ENCODE results near the gene ZNF831. TPM values are rescaled to one million over a fixed set of nuclear protein-coding genes. Genes with fewer than 3 reads are reported as not detected.

Gene ZNF831
- total and polyA plus RNA-seq, 4 donors, result 0.02 to 0.10 (median 0.06) TPM; not detected in 1

DNA sequence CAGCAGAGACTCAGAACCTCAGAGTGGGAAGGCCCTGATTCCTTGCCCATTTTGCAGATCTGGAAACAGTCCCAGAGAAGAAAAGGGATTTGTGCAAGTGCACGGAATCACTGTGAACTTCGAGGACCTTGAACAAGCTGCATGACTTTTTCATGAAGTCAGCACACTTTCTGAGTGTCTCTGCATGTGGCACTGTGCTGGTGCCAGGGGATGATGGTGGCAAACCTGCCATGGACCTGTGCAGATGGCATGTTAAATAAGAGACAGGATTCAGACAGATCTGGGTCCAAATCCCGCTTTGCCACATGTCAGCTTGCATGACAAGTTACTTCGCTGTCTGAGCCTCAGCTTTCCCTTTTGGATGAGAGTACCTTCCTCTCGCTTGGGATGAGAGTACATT is 26.8 kb downstream of the ZNF831 start:
- DNase-seq (ENCODE audit: low read depth in 4 of 6, low spot score in 6 of 6), result peak in 1 of 6 donors; percentile 87
- H3K36me3 ChIP-seq (ENCODE audit: control insufficient read depth, insufficient read depth, low read length), result peaks cover 3% of the 10 kb centered on the region
- H3K27me3 ChIP-seq (ENCODE audit: control insufficient read depth, insufficient read depth, low read length), result no peaks in the 10 kb centered on the region
- peaks cover 7% of the 10 kb centered on the region for H3K4me1 ChIP-seq (ENCODE audit: control insufficient read depth, insufficient read depth, low read length)
- no peak overlapping the region for H3K27ac ChIP-seq (ENCODE audit: low read depth, low read length)
- no peak overlapping the region for H3K4me3 ChIP-seq (ENCODE audit: low read depth, low read length)
- WGBS (ENCODE audit: insufficient coverage), result 83% methylated on average over 5 of the region's 5 CpGs
- H3K9me3 ChIP-seq (ENCODE audit: control insufficient read depth, insufficient read depth, low read length), result no peaks in the 10 kb centered on the region

DNA sequence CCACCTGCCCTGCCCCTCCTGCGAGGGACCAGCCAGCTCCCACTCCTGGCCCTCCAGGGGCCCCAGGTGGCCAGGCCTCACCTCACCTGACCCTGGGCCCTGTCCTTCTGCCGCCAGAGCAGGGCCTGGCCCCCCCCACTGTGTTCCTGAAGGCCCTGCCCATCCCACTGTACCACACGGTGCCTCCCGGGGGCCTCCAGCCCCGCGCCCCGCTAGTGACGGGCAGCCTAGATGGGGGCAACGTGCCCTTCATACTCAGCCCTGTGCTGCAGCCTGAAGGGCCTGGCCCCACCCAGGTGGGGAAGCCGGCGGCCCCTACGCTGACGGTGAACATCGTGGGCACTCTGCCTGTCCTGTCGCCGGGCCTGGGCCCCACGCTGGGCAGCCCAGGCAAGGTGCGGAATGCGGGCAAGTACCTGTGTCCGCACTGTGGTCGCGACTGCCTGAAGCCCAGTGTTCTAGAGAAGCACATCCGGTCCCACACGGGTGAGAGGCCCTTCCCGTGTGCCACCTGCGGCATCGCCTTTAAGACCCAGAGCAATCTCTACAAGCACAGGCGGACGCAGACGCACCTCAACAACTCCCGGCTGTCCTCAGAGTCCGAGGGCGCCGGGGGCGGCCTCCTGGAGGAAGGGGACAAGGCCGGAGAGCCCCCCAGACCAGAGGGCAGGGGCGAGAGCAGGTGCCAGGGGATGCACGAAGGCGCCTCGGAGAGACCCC is 27.6 kb downstream of the ZNF831 start:
- no peaks in the 10 kb centered on the region for H3K4me1 ChIP-seq (ENCODE audit: control insufficient read depth, insufficient read depth, low read length)
- H3K4me3 ChIP-seq (ENCODE audit: low read depth, low read length), result no peak overlapping the region
- no peaks in the 10 kb centered on the region for H3K27me3 ChIP-seq (ENCODE audit: control insufficient read depth, insufficient read depth, low read length)
- 95% methylated on average over 40 of the region's 40 CpGs for WGBS (ENCODE audit: insufficient coverage)
- DNase-seq (ENCODE audit: low read depth in 4 of 6, low spot score in 6 of 6), result no peak
- peaks cover 3% of the 10 kb centered on the region for H3K36me3 ChIP-seq (ENCODE audit: control insufficient read depth, insufficient read depth, low read length)
- H3K9me3 ChIP-seq (ENCODE audit: control insufficient read depth, insufficient read depth, low read length), result no peaks in the 10 kb centered on the region
- no peak overlapping the region for H3K27ac ChIP-seq (ENCODE audit: low read depth, low read length)

DNA sequence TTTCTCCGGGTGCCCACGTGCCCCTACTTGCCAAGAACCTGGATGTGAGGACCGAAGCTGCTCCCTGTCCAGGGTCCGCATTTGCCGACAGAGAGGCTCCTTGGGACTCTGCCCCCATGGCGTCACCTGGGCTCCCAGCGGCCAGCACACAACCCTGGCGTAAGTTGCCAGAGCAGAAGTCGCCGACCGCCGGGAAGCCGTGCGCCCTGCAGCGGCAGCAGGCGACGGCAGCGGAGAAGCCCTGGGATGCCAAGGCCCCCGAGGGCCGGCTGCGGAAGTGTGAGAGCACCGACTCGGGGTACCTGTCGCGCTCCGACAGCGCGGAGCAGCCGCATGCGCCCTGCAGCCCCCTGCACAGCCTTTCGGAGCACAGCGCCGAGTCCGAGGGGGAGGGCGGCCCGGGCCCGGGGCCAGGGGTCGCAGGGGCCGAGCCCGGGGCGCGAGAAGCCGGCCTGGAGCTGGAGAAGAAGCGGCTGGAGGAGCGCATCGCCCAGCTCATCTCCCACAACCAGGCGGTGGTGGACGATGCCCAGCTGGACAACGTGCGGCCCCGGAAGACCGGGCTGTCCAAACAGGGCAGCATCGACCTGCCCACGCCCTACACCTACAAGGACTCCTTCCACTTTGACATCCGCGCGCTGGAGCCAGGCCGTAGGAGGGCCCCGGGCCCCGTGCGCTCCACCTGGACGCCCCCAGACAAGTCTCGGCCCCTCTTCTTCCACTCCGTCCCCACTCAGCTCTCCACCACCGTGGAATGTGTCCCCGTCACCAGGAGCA is 28.3 kb downstream of the ZNF831 start:
- Histone ChIP-seq H3K4me3 (ENCODE audit: low read depth, low read length) (no peak overlapping the region), H3K27ac (ENCODE audit: low read depth, low read length) (no peak overlapping the region), H3K4me1 (ENCODE audit: control insufficient read depth, insufficient read depth, low read length) (no peaks in the 10 kb centered on the region), H3K36me3 (ENCODE audit: control insufficient read depth, insufficient read depth, low read length) (peaks cover 3% of the 10 kb centered on the region), H3K9me3 (ENCODE audit: control insufficient read depth, insufficient read depth, low read length) (no peaks in the 10 kb centered on the region), H3K27me3 (ENCODE audit: control insufficient read depth, insufficient read depth, low read length) (no peaks in the 10 kb centered on the region)
- DNase-seq (ENCODE audit: low read depth in 4 of 6, low spot score in 6 of 6), result no peak
- WGBS (ENCODE audit: insufficient coverage), result 78% methylated on average over 66 of the region's 66 CpGs

DNA sequence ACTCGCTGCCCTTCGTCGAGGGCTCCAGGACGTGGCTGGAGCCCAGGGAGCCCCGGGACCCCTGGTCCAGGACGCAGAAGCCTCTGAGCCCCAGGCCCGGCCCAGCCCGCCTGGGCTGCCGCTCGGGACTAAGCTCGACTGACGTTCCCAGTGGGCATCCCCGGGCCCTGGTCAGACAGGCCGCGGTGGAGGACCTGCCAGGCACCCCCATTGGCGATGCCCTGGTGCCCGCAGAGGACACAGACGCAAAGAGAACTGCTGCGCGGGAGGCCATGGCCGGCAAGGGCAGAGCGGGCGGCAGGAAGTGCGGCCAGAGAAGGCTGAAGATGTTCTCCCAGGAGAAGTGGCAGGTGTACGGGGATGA is 28.9 kb downstream of the ZNF831 start:
- DNase-seq (ENCODE audit: low read depth in 4 of 6, low spot score in 6 of 6), result no peak
- Histone ChIP-seq H3K27me3 (ENCODE audit: control insufficient read depth, insufficient read depth, low read length) (no peaks in the 10 kb centered on the region), H3K4me3 (ENCODE audit: low read depth, low read length) (no peak overlapping the region), H3K27ac (ENCODE audit: low read depth, low read length) (no peak overlapping the region), H3K36me3 (ENCODE audit: control insufficient read depth, insufficient read depth, low read length) (peaks cover 3% of the 10 kb centered on the region), H3K4me1 (ENCODE audit: control insufficient read depth, insufficient read depth, low read length) (no peaks in the 10 kb centered on the region), H3K9me3 (ENCODE audit: control insufficient read depth, insufficient read depth, low read length) (no peaks in the 10 kb centered on the region)
- WGBS (ENCODE audit: insufficient coverage), result 96% methylated on average over 25 of the region's 25 CpGs

DNA sequence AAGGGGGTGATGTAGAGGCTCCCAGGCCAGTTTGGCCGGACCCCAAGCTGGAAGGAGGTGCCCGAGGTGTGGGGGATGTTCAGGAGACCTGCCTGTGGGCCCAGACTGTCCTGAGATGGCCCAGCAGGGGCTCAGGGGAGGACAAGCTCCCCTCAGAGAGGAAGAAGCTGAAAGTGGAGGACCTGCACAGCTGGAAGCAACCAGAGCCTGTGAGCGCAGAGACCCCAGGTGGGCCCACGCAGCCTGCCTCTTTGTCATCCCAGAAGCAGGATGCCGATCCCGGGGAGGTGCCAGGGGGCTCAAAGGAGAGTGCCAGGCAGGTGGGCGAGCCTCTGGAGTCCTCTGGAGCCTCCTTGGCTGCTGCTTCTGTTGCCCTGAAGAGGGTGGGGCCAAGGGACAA is 29.7 kb downstream of the ZNF831 start:
- no peak for DNase-seq (ENCODE audit: low read depth in 4 of 6, low spot score in 6 of 6)
- no peak overlapping the region for H3K27ac ChIP-seq (ENCODE audit: low read depth, low read length)
- 86% methylated on average over 7 of the region's 7 CpGs for WGBS (ENCODE audit: insufficient coverage)

DNA sequence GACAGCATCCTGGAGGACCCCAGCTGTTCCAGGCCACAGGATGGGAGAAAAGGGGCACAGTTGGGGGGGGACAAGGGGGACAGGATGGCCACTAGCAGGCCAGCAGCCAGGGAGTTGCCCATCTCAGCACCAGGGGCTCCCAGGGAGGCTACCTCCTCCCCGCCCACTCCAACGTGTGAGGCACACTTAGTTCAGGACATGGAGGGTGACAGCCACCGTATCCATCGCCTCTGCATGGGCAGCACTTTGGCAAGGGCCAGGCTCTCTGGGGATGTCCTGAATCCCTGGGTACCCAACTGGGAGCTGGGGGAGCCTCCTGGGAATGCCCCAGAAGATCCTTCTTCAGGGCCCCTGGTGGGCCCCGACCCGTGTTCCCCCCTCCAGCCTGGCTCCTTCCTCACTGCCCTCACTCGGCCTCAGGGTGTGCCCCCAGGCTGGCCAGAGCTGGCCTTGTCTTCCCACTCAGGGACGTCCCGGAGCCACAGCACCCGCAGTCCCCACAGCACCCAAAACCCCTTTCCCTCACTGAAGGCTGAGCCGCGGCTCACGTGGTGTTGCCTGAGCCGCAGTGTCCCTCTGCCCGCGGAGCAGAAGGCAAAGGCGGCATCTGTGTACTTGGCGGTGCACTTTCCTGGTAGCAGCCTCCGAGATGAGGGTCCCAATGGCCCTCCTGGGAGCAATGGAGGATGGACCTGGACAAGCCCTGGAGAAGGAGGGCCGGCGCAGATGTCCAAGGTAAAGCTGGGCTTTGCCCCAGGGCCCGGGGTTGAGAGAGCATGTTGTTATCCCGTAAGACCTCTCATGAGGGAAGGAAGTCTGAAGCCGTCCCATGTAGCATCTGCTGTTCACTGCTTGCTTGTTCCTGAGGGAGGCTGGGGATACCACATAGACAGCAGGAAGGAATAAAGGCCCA is 30.7 kb downstream of the ZNF831 start:
- 92% methylated on average over 24 of the region's 24 CpGs for WGBS (ENCODE audit: insufficient coverage)
- H3K27ac ChIP-seq (ENCODE audit: low read depth, low read length), result no peak overlapping the region

More for the DNA sequence above, 29.7 kb downstream of the ZNF831 start:
- Histone ChIP-seq H3K4me1 (ENCODE audit: control insufficient read depth, insufficient read depth, low read length) (no peaks in the 10 kb centered on the region), H3K4me3 (ENCODE audit: low read depth, low read length) (no peak overlapping the region), H3K36me3 (ENCODE audit: control insufficient read depth, insufficient read depth, low read length) (peaks cover 3% of the 10 kb centered on the region), H3K9me3 (ENCODE audit: control insufficient read depth, insufficient read depth, low read length) (no peaks in the 10 kb centered on the region), H3K27me3 (ENCODE audit: control insufficient read depth, insufficient read depth, low read length) (no peaks in the 10 kb centered on the region)

DNA sequence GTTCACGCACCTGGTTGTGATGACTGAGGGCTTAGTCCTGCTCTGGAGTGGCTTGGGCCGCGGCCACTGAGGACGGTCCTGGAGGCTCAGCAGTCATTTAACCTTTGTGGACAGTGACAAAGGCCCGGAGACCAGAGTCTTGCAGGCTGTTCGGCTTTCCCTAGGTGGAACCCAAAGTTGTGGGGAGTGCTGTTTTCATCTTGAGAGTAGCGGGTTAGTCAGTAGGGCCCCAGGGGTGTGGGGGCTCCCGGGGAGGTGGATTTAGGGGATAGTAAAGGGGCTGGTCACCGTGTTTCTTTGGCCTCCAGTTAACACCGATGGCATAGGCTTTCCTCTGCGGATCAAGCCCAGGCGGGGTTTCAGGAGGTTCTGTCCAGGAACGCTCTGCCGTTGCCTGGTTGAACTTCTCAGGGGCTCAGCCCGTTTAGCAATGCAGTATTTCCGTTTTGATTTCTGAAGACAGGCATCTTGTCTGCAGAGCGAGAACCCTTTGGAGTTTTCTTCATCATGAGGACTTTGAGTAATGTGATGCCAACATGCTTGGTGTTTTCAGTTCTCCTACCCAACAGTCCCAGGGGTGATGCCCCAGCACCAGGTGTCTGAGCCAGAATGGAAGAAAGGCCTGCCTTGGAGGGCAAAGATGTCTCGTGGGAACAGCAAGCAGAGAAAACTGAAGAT is 31.8 kb downstream of the ZNF831 start:
- H3K4me1 ChIP-seq (ENCODE audit: control insufficient read depth, insufficient read depth, low read length), result no peaks in the 10 kb centered on the region
- WGBS (ENCODE audit: insufficient coverage), result 94% methylated on average over 17 of the region's 18 CpGs
- no peaks in the 10 kb centered on the region for H3K9me3 ChIP-seq (ENCODE audit: control insufficient read depth, insufficient read depth, low read length)
- H3K27ac ChIP-seq (ENCODE audit: low read depth, low read length), result no peak overlapping the region
- H3K4me3 ChIP-seq (ENCODE audit: low read depth, low read length), result no peak overlapping the region
- DNase-seq (ENCODE audit: low read depth in 4 of 6, low spot score in 6 of 6), result no peak
- H3K36me3 ChIP-seq (ENCODE audit: control insufficient read depth, insufficient read depth, low read length), result peaks cover 3% of the 10 kb centered on the region
- no peaks in the 10 kb centered on the region for H3K27me3 ChIP-seq (ENCODE audit: control insufficient read depth, insufficient read depth, low read length)

More for the DNA sequence above, 30.7 kb downstream of the ZNF831 start:
- no peak for DNase-seq (ENCODE audit: low read depth in 4 of 6, low spot score in 6 of 6)
- no peaks in the 10 kb centered on the region for H3K27me3 ChIP-seq (ENCODE audit: control insufficient read depth, insufficient read depth, low read length)
- no peaks in the 10 kb centered on the region for H3K9me3 ChIP-seq (ENCODE audit: control insufficient read depth, insufficient read depth, low read length)
- no peak overlapping the region for H3K4me3 ChIP-seq (ENCODE audit: low read depth, low read length)
- H3K36me3 ChIP-seq (ENCODE audit: control insufficient read depth, insufficient read depth, low read length), result peaks cover 3% of the 10 kb centered on the region
- no peaks in the 10 kb centered on the region for H3K4me1 ChIP-seq (ENCODE audit: control insufficient read depth, insufficient read depth, low read length)

DNA sequence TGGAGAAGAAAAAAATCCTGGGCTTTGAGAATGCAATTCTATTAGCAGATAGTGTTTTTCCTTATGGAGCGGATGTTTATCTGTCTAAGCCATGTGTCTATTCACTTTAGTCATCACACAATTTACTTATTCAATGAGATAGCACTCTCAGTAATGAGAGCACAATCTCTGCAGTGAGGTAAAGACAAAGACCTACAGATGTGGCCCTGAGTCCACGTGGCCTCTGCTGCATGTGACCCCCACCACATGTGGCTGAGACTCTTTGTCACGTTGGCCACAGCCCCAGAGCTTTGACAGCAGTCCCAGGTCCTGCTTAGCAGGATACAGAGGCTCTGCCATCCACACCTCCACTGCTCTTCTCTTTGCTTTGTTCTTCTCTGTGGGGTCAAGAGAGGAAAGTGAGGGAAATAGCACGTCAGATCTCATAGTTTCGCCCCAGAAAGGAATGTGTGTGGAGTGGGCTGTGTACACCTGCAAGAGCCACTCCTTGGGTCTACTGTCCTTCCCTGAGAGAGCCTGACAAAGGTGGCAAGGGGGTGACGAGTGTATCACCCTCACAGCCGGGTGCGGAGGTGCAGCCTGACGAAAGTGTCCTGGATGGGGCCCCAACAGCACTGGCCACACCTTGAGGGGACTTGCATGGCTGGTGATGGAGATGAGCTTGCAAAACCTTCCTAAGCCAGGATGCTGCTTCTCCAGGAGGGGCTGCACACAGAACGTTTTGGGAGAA is 40.7 kb downstream of the ZNF831 start:
- 53% methylated on average over 6 of the region's 10 CpGs for WGBS (ENCODE audit: insufficient coverage)
- Histone ChIP-seq H3K4me1 (ENCODE audit: control insufficient read depth, insufficient read depth, low read length) (peaks cover 10% of the 10 kb centered on the region), H3K27ac (ENCODE audit: low read depth, low read length) (no peak overlapping the region), H3K36me3 (ENCODE audit: control insufficient read depth, insufficient read depth, low read length) (no peaks in the 10 kb centered on the region), H3K27me3 (ENCODE audit: control insufficient read depth, insufficient read depth, low read length) (no peaks in the 10 kb centered on the region), H3K4me3 (ENCODE audit: low read depth, low read length) (no peak overlapping the region), H3K9me3 (ENCODE audit: control insufficient read depth, insufficient read depth, low read length) (no peaks in the 10 kb centered on the region)
- no peak for DNase-seq (ENCODE audit: low read depth in 4 of 6, low spot score in 6 of 6)
